ENCODE data around the gene SELL. TPM values are rescaled to one million over a fixed set of nuclear protein-coding genes. Genes with fewer than 3 reads are reported as not detected.

SELL gene
- total RNA-seq (2013; cell fraction: nucleolus; rRNA removed), result 16.0 and 27.0 TPM in 2 replicates
- total RNA-seq (2014; rRNA removed) (37.2 and 41.6 TPM in 2 replicates), total RNA-seq (2014; rRNA removed; fragmentation: Illumina TruSeq; extraction: Trizol) (50.5 and 52.1 TPM in 2 replicates), total RNA-seq (2021) (43.6 and 55.2 TPM in 2 replicates), polyA plus RNA-seq (2011; rRNA removed) (49.7 and 61.0 TPM in 2 replicates), polyA plus RNA-seq (2014; fragmentation: Illumina TruSeq; extraction: Trizol) (66.0 and 78.2 TPM in 2 replicates), polyA plus RNA-seq (2014; fragmentation: Nextera tagmentation; extraction: Ambion mirVana) (10 to 100 TPM; 53.5 to 63.2 TPM), polyA plus RNA-seq (2014; rRNA removed) (29.6 and 40.9 TPM in 2 replicates), polyA plus RNA-seq (2016; fragmentation: Nextera tagmentation; extraction: Ambion mirVana) (10 to 100 TPM; 31.8 to 35.3 TPM), polyA minus RNA-seq (2011; rRNA and poly(A)+ RNA removed) (37.3 and 38.3 TPM in 2 replicates), Bru-seq, nascent RNA (percentile 68 among the genes with signal in this experiment), BruChase-seq, experiment 1, labeled RNA remaining after a 6-hour chase (percentile 68 among the genes with signal in this experiment), BruChase-seq, experiment 2, labeled RNA remaining after a 2-hour chase (percentile 59 among the genes with signal in this experiment)
- polyA plus RNA-seq (2011; ENCODE audit: low read depth), result 13.7 TPM
- polyA plus RNA-seq (2011; cell fraction: cytosol; rRNA removed), result 27.1 and 28.6 TPM in 2 replicates
- 17.1 and 20.2 TPM in 2 replicates for polyA plus RNA-seq (2011; cell fraction: nucleus; rRNA removed)
- 12.5 and 28.8 TPM in 2 replicates for polyA plus RNA-seq (2012)
- polyA minus RNA-seq (2011; cell fraction: cytosol; rRNA and poly(A)+ RNA removed), result 19.5 and 22.1 TPM in 2 replicates
- 15.1 and 16.5 TPM in 2 replicates for polyA minus RNA-seq (2011; cell fraction: nucleus; rRNA and poly(A)+ RNA removed)
- long read RNA-seq, experiment 1, transcript SELL-201 (9 exons, 2,436 nt), result major isoform, 100 of 155 reads
- long read RNA-seq, experiment 1, partial matches to known transcripts, result 36 of 155 reads
- long read RNA-seq, experiment 1, other reads (novel, unspliced or antisense), result 19 of 155 reads
- long read RNA-seq, experiment 2, transcript SELL-201 (9 exons, 2,436 nt), result major isoform, 412 of 504 reads
- long read RNA-seq, experiment 2, transcript SELL-203 (7 exons, 1,346 nt), result minor isoform, 5 of 504 reads
- long read RNA-seq, experiment 2, partial matches to known transcripts, result 60 of 504 reads
- long read RNA-seq, experiment 2, other reads (novel, unspliced or antisense), result 27 of 504 reads

GRCh38 chr1:169711469-169712308 is at the start of gene SELL:
SELL (minus strand) TSS chr1:169711620; CDS start chr1:169711498, 122 bp downstream.
- ATAC-seq (peak; percentile 79), DNase-seq (ENCODE audit: low read depth, low spot score) (peak; percentile 90), FAIRE-seq (peak; percentile 80)
- no TSS peak for BruUV-seq (replicated peaks)
- peaks cover 29% of the 10 kb centered on the region for H3K79me2 ChIP-seq (ENCODE audit: control insufficient read depth, insufficient read depth, low read length)
- intact Hi-C loops (cut with micrococcal nuclease; ENCODE audit: unreplicated experiment) (loop anchor here (1.0 to 10.0 kb wide), 7 partner anchors 15 to 1107 kb away; partner anchors contain the start of gene F5), in situ Hi-C loops (cut with MboI) (no loop called here)
- RAD21 ChIA-PET (ENCODE audit: unreplicated experiment), result interaction anchor here (0.6 to 2.2 kb wide), 26 partner anchors 9 to 1369 kb away, joined by 3 to 98 read pairs (median 5); partner anchors contain the start of gene F5
- H3K4me1 ChIP-seq (ENCODE audit: control insufficient read depth, insufficient read depth, low read length), result peaks cover 4% of the 10 kb centered on the region; the same call in 1 of the 2 replicates
- no peaks in the 10 kb centered on the region for H3K27me3 ChIP-seq (replicated peaks in 1 of 2; ENCODE audit: control insufficient read depth in 2 of 2, insufficient read depth in 2 of 2, low read length in 1 of 2)
- H3K9me3 ChIP-seq (replicated peaks; ENCODE audit: control insufficient read depth, insufficient read depth, low read length), result no peaks in the 10 kb centered on the region
- H3K36me3 ChIP-seq (ENCODE audit: control insufficient read depth in 2 of 2, insufficient read depth in 2 of 2, low read length in 1 of 2), result no peaks in the 10 kb centered on the region
- peak within 1 kb of the TSS; percentile 49 for H3K27ac ChIP-seq (ENCODE audit: control insufficient read depth, insufficient read depth)
- peak within 1 kb of the TSS; percentile 85 for H3K4me2 ChIP-seq (ENCODE audit: control insufficient read depth, insufficient read depth)
- peak within 1 kb of the TSS; percentile 45 for H3K4me3 ChIP-seq
- peak within 1 kb of the TSS; percentile 30 for H3K9ac ChIP-seq (ENCODE audit: control insufficient read depth, insufficient read depth, low read length)
- SMC1A ChIA-PET (ENCODE audit: uncharacterized antibody, unreplicated experiment), result interaction anchor here (0.7 to 4.9 kb wide), 34 partner anchors 10 to 1108 kb away, joined by 3 to 154 read pairs (median 6); partner anchors contain the start of gene F5
- H4K20me1 ChIP-seq (ENCODE audit: control insufficient read depth, insufficient read depth), result no peaks in the 10 kb centered on the region
- peak within 1 kb of the TSS; percentile 87 for H2AFZ ChIP-seq (ENCODE audit: control insufficient read depth, low read depth, low read length)
- under 1% methylated on average over 6 of the region's 6 CpGs for WGBS (ENCODE audit: insufficient coverage, insufficient replicate concordance, low lambda C conversion rate, missing lambda C conversion rate)
- CTCF ChIA-PET, result interaction anchor here (0.7 to 5.0 kb wide), 58 partner anchors 9 to 1848 kb away, joined by 3 to 193 read pairs (median 5); partner anchors contain the start of genes F5 and SELE
- POLR2A ChIA-PET, result interaction anchor here (1.2 kb wide), 1 partner anchor 110 kb away, joined by 10 read pairs; no protein-coding TSS in a partner anchor
- TF ChIP-seq KAT2A (conservative IDR thresholded peaks at IDR 0.05; ENCODE audit: control insufficient read depth, low read depth, low read length) (no peak), SIN3A (IDR thresholded peaks at IDR 0.05; ENCODE audit: low read depth, low read length) (no peak), MTA2 (IDR thresholded peaks at IDR 0.05; ENCODE audit: low read depth) (no peak; the same call in 1 of the 2 replicates), CTCF (IDR thresholded peaks at IDR 0.05 in 2 of 3, conservative IDR thresholded peaks at IDR 0.05 in 1 of 3; ENCODE audit: control insufficient read depth in 2 of 3, extremely low read depth in 1 of 3, insufficient read depth in 1 of 3, low read depth in 3 of 3, low read length in 3 of 3) (peak; percentile 91 to 98 (median 95)), MLLT1 (IDR thresholded peaks at IDR 0.05) (peak; percentile 76), MXI1 (IDR thresholded peaks at IDR 0.05; ENCODE audit: low read depth, low read length) (peak; percentile 48; the same call in 1 of the 2 replicates), CREM (IDR thresholded peaks at IDR 0.05; ENCODE audit: low read depth) (no peak), ATF2 (IDR thresholded peaks at IDR 0.05; ENCODE audit: low read length) (no peak), EGR1 (IDR thresholded peaks at IDR 0.05; ENCODE audit: borderline replicate concordance in 1 of 2, low read depth in 2 of 2, low read length in 2 of 2) (no peak), USF2 (IDR thresholded peaks at IDR 0.05; ENCODE audit: borderline replicate concordance, low read depth, low read length) (no peak)

All from GM12878 (cell line).